GM18505 (cell line): ENCODE results near the gene PHF24.
"Not testable (repeated sequence)": the region's sequence is repeated elsewhere in the genome, so short reads cannot be mapped to it uniquely, and the experiment has no call there.

Experiments
- ATAC-seq: cut with Tn5 transposase; IDR thresholded peaks from one replicate; pipeline ENCODE4 v1.9.1; 2021; ENCODE audit not compliant: unreplicated experiment
- POLR2A ChIP-seq: IDR thresholded peaks from 4 replicates; pipeline ENCODE4 v1.6.1; 2011; ENCODE audit warnings: borderline replicate concordance; ENCODE audit not compliant: insufficient read depth, insufficient read length; ENCODE audit errors: extremely low read depth

The PHF24 gene

GRCh38 chr9:34998266-34998665 lies 40.2 kb downstream of the PHF24 start:
- no peak for TF ChIP-seq POLR2A
- no peak for ATAC-seq

GRCh38 chr9:34999576-34999975 lies 41.5 kb downstream of the PHF24 start:
- no peak for ATAC-seq
- no peak for TF ChIP-seq POLR2A

DNA sequence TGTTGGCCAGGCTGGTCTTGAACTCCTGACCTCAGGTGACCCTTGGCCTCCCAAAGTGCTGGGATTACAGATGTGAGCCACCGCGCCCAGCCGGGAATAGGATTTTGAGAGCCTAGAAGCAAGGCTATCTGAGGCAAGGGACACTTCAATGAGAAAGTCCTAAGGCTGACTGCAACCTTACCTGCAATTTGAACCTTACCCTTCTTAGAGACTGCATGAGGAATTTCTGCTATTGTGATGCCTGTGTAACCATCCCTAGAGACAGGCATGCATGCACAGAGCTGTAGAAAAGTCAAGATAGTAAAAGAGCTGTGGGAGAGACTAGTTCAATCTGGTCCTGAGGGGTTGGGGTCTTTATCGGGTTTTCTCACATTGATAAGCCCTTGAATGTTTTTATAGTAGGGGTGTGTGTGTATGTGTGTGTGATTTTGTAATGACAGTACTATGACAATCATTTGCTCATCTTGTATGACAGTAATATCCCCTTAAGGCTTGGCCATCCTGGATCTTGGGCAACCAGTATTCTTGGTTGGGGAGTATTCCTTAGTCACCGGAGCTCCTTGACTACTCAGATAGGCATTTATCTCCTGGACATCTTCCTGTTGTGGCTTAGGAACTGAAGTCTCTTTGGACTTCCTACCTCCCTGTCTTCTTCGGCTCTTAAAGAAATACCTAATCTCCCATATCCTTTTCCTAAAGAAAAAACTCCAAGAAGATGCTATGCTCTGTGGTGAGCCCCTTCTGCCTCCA lies 42.6 kb downstream of the PHF24 start:
- ATAC-seq = no peak
- no peak for TF ChIP-seq POLR2A

DNA sequence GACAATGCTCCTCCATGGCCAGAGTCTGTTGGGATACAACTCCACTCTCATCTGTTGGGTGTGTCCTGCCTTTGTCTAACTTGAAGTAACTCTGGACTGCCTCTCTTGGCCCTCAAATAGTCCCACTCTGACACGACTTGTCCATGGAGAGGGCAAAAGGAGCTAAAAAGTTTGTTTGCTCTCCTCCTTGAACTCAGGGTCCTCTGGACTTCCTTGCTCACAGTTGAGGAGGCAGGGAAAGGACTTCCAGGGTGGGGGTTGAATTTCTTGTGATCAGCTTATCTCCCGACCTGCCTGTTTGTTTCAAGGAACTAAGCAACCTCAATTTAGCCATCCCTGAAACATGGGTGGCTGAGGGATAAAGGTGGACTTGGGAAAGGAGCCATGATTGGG lies 43.2 kb downstream of the PHF24 start:
- TF ChIP-seq POLR2A = no peak

DNA sequence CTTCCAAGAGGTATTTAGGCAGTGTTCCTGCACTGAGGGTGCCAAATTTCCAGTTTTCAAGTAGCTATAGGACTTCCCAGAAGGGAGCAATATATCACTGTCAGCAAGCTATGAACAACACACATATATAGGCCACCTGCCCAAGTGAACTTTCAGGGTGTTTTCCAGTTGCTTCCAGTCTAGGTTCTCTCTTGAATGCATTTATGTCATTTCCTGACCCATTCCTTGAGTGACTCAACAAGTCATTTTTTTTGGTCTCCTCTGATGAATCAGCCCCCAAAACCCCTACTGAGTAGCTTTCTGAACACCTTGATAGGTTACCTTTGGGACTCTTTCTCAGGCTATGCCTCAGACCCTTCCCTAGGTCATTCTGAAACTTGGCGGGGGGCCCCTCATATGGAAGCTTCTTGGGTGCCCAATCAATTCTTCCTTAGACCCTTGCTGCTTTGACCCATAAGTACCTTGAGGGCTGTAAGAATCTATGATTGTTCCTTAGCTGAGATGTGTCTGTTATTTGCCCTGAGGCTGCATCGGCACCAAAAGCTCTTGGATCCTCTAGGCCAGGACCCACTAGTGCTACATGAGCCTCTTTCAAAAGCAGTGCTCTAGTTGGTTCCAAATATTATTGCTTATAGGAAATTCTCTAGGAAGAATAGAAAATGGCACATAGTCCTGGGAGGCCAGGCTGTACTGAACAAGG lies 43.9 kb downstream of the PHF24 start:
- TF ChIP-seq POLR2A = no peak
- no peak for ATAC-seq

More for the DNA sequence above, 43.2 kb downstream of the PHF24 start:
- no peak for ATAC-seq

DNA sequence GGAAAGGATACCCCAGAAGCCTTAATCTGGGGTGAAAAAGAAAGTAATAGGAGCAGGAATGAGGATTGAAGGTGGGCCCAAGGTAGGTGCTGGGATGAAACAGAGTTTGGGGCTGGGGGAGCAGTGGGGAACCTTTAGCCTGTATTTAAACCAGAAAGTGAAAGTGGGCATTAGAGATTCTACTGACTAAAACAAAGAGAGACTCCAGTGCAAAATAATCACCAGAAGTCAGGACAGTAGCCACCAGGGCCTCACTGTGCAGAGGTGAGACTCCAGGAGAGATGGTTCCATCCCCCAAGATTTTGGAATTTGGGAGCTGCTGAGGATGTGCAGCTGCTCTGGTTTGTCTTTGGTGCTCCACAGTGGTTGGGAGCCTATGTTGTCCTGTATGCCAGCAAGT lies 44.5 kb downstream of the PHF24 start:
- ATAC-seq = no peak

DNA sequence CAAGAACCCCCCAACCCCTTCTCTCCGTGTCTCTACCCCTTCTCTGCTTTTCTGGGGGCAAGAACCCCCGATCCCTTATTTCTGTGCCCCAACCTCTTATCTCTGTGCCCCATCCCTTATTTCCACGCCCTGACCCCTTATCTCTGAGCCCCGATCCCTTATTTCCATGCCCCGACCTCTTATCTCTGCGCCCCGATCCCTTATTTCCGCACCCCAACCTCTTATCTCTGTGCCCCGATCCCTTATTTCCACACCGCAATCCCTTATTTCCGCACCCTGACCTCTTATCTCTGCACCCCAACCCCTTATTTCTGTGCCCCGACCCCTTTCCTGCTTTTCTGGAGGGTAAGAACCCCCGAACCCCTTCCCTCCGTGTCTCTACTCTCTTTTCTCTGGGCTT lies 46.2 kb downstream of the PHF24 start:
- not testable (repeated sequence) for ATAC-seq

More for the DNA sequence above, 44.5 kb downstream of the PHF24 start:
- TF ChIP-seq POLR2A = no peak

GRCh38 chr9:35010351-35010958 lies 52.4 kb downstream of the PHF24 start:
- no peak for ATAC-seq

DNA sequence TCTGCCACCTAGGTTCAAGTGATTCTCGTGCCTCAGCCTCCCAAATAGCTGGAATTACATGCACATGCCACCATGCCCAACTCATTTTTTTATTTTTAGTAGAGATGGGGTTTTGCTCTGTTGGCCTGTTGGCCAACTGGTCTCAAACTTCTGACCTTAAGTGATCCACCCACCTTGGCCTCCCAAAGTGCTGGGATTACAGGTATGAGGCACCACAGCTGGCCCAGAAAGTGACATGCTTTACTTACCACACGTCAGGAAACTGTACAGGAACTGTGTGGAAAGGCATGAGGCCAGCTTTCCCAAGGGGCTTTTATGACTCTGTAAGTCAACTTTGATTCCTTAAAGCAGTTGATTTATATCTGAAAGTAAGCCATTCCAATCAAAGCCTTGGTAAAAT lies 56.4 kb downstream of the PHF24 start:
- no peak for ATAC-seq
- TF ChIP-seq POLR2A = no peak

More at GRCh38 chr9:35010351-35010958, 52.4 kb downstream of the PHF24 start:
- TF ChIP-seq POLR2A = no peak

DNA sequence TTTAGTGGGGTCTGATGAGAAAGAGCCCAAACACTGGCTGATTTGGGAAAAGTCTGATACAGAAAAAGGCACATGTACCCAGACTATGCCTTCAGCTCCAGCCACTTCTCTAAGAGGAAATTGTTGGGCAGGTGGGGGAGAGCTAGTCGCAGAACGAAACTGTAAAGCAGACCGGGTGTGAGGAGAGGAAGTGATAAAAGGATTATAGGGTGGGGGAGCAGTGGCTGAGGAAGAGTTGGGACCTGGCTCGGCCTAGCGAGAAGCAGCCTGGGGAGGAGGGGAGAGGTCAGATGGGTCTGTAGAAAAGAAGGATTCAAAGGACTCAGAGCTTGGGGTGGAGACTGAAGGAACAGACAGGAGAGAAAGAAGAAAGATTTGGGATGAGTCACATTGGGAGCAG lies 65.4 kb downstream of the PHF24 start:
- not testable (repeated sequence) for ATAC-seq

DNA sequence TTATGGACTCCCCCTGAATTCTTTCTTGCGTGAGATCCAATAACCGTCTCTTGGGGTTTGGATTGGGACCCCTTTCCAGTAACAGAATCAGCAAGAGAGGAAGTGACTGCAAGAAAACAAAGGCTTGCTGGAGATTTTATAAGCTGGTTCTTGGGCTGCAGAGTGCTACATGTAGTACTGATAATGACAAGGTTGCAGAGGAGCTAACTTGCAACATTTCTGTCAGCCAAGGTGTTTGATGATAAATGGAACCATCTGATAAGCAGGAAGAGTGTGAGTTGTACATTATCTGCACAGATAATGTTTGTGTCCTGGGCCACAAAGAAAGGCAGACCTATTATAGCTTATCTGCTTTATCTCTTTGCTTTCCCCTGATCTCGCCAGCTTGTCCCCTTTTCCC lies 68.6 kb downstream of the PHF24 start:
- ATAC-seq = no peak
- no peak for TF ChIP-seq POLR2A

DNA sequence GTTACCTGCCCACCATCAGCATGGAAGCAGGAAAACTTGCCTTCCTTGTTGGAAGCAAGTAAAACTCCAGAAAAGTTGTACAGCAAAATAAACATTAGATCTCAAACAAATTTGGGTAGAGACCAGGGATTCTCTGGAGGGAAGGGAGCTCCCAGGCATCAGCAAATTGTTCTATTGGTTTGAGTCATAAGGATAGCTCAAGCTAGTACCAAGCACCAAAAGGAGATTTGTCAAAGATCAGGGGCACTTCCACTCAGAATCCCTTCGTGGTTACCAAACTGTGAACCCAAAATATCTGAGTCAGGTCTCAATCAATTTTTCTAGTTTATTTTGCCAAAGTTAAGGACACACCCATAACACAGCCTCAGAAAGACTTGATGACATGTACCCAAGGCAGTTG lies 69.3 kb downstream of the PHF24 start:
- no peak for TF ChIP-seq POLR2A
- ATAC-seq = no peak

GRCh38 chr9:35027860-35028259 lies 69.8 kb downstream of the PHF24 start:
- ATAC-seq = no peak
- TF ChIP-seq POLR2A = no peak

DNA sequence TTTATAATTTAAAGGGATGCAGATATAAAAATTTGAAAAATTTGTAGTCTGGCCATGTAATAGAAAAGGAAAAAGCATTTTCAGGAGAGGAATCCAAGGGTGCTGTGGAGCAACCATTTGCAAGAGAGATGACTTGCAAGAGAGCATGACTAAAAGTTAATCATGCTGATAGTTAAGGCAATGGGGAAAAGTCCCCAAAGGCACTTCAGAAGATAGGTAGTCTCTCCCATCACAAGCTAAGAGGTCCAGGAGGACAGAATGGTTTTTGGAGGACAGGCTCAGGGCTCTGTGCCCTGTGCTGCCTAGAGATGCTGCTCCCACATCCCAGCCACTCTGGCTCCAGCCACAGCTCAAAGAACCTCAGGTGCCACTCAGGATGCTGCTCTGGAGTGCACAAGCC lies 70.3 kb downstream of the PHF24 start:
- no peak for ATAC-seq
- TF ChIP-seq POLR2A = no peak

DNA sequence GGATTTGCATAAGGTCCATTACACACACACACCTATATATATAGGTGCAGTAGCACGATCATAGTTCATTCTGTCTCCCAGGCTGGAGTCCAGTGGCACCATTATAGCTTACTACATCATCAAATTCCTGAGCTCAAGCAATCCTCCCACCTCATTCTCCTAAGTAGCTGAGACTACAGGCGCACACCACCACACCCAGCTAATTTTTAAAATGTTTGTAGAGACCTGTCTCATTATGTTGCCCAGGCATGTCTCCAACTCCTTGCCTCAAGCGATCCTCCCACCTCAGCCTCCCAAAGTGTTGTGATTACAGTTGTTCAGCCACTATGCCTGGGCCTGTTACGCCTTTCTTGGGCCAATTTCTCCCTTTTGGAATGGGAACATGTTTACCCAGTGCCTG lies 71.2 kb downstream of the PHF24 start:
- ATAC-seq = no peak
- TF ChIP-seq POLR2A = no peak

DNA sequence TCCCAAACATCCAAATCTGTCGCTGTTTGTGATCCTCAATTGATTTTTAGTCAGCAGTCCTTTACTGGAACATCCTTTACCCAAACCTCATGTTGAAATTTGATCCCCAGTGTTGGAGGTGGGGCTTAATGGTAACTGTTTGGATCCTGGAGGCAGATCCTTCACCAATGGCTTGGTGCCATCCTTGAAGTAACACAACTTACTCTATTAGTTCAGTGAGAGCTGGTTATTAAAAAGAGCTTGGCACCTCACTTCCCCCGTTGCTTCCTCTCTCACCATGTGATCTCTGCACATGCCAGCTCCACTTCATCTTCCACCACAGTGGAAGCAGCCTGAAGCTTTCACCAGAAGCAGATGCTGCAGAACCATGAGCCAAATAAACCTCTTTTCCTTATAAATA lies 71.8 kb downstream of the PHF24 start:
- no peak for TF ChIP-seq POLR2A
- no peak for ATAC-seq
